ENCODE data around the gene AQP7.

- TF ChIP-seq CTCF (IDR thresholded peaks at IDR 0.05) (no peak), POLR2AphosphoS5 (IDR thresholded peaks at IDR 0.05) (no peak), EP300 (IDR thresholded peaks at IDR 0.05) (no peak)
These were observed 35.3 kb downstream of the AQP7 start for GRCh38 chr9:33366979-33367480.
